HEK293 (cell line): ENCODE data around the gene WDR74.

ENCODE experiments used
- CTCF ChIA-PET: fragments of 350-600 bp; formaldehyde crosslinking; extraction: SDS; loops from one replicate; lab custom pipeline; 2021; ENCODE audit warnings: antibody characterized with exemption; lab: Yijun Ruan, JAX
- POLR2A ChIA-PET: fragments of 300-600 bp; formaldehyde crosslinking; extraction: SDS; loops from one replicate; lab custom pipeline; 2020; ENCODE audit warnings: antibody characterized with exemption, inconsistent platforms; lab: Yijun Ruan, JAX
- H3K27ac ChIP-seq: fragments of 200-500 bp; sonication (Bioruptor generic); 2 replicates; pipeline ENCODE4 v1.5.1; 2014; ENCODE audit warnings: low read depth, low read length, control low read depth, inconsistent platforms; ENCODE audit errors: extremely low read depth
- H3K36me3 ChIP-seq, 2 experiments: fragments of 200-500 bp in 1 of 2; sonication (Bioruptor generic) in 1 of 2; 1 replicate in 1 of 2; 2 replicates in 1 of 2; pipeline ENCODE4 v1.5.1; 2014 to 2017; ENCODE audit warnings: inconsistent platforms in 2 of 2, low read length in 2 of 2; ENCODE audit not compliant: control insufficient read depth in 2 of 2, insufficient read depth in 1 of 2
- H3K4me1 ChIP-seq: fragments of 200-500 bp; sonication (Bioruptor generic); 2 replicates; pipeline ENCODE4 v1.5.1; 2014; ENCODE audit warnings: mild to moderate bottlenecking, low read length, inconsistent platforms; ENCODE audit not compliant: control insufficient read depth, insufficient read depth
- H3K4me3 ChIP-seq: 2 replicates; pipeline ENCODE4 v1.5.1; 2011; ENCODE audit warnings: low read depth, mild to moderate bottlenecking, control low read depth, low read length, moderate library complexity
- H3K9me3 ChIP-seq: fragments of 200-500 bp; sonication (Bioruptor generic); 2 replicates; pipeline ENCODE4 v1.5.1; 2014; ENCODE audit warnings: low read depth, low read length, inconsistent platforms; ENCODE audit not compliant: control insufficient read depth, insufficient read depth
- SP7 ChIP-seq: fragments of 450-650 bp; formaldehyde crosslinking; IDR thresholded peaks from 2 replicates; pipeline ENCODE4 v1.5.1; 2016; ENCODE audit warnings: missing biosample characterization, missing genetic modification characterization
- TRIM28 ChIP-seq: IDR thresholded peaks from 2 replicates; pipeline ENCODE4 v1.6.1; 2011; ENCODE audit warnings: low read length, control low read depth, borderline replicate concordance
- WT1 ChIP-seq: fragments of 450-650 bp; formaldehyde crosslinking; IDR thresholded peaks from 2 replicates; pipeline ENCODE4 v1.5.1; 2016; ENCODE audit warnings: missing biosample characterization, missing genetic modification characterization
- YY1 ChIP-seq: fragments of 450-650 bp; formaldehyde crosslinking; IDR thresholded peaks from 2 replicates; pipeline ENCODE4 v1.5.1; 2018; ENCODE audit warnings: missing biosample characterization, missing genetic modification characterization
- ZFP37 ChIP-seq: fragments of 450-650 bp; formaldehyde crosslinking; IDR thresholded peaks from 2 replicates; pipeline ENCODE4 v1.5.1; 2016; ENCODE audit warnings: missing biosample characterization, missing genetic modification characterization
- ZNF10 ChIP-seq: fragments of 450-650 bp; formaldehyde crosslinking; IDR thresholded peaks from 2 replicates; pipeline ENCODE4 v1.5.1; 2017; ENCODE audit warnings: missing biosample characterization, missing genetic modification characterization
- ZNF223 ChIP-seq: fragments of 450-650 bp; formaldehyde crosslinking; IDR thresholded peaks from 2 replicates; pipeline ENCODE4 v1.5.1; 2016; ENCODE audit warnings: missing biosample characterization, missing genetic modification characterization
- ZNF23 ChIP-seq: fragments of 450-650 bp; formaldehyde crosslinking; IDR thresholded peaks from 2 replicates; pipeline ENCODE4 v1.5.1; 2016; ENCODE audit warnings: missing biosample characterization, missing genetic modification characterization, borderline replicate concordance
- ZNF311 ChIP-seq: fragments of 450-650 bp; formaldehyde crosslinking; IDR thresholded peaks from 2 replicates; pipeline ENCODE4 v1.5.1; 2017; ENCODE audit warnings: missing biosample characterization, missing genetic modification characterization, borderline replicate concordance
- ZNF335 ChIP-seq: fragments of 450-650 bp; formaldehyde crosslinking; conservative IDR thresholded peaks from 2 replicates; pipeline ENCODE4 v1.5.1; 2016; ENCODE audit warnings: missing biosample characterization, missing genetic modification characterization
- ZNF354C ChIP-seq: fragments of 450-650 bp; formaldehyde crosslinking; IDR thresholded peaks from 2 replicates; pipeline ENCODE4 v1.5.1; 2016; ENCODE audit warnings: missing biosample characterization, missing genetic modification characterization, low read depth, borderline replicate concordance
- ZNF416 ChIP-seq: fragments of 450-650 bp; formaldehyde crosslinking; IDR thresholded peaks from 2 replicates; pipeline ENCODE4 v1.5.1; 2016; ENCODE audit warnings: missing biosample characterization, missing genetic modification characterization
- ZNF426 ChIP-seq: fragments of 450-650 bp; formaldehyde crosslinking; IDR thresholded peaks from 2 replicates; pipeline ENCODE4 v1.5.1; 2017; ENCODE audit warnings: missing biosample characterization, missing genetic modification characterization, mild to moderate bottlenecking, inconsistent platforms, moderate library complexity
- ZNF433 ChIP-seq: fragments of 450-650 bp; formaldehyde crosslinking; IDR thresholded peaks from 2 replicates; pipeline ENCODE4 v1.5.1; 2016; ENCODE audit warnings: missing biosample characterization, missing genetic modification characterization, low read depth
- ZNF555 ChIP-seq: fragments of 450-650 bp; formaldehyde crosslinking; conservative IDR thresholded peaks from 2 replicates; pipeline ENCODE4 v1.5.1; 2017; ENCODE audit warnings: missing biosample characterization, mild to moderate bottlenecking, missing genetic modification characterization, inconsistent platforms
- ZNF621 ChIP-seq: fragments of 450-650 bp; formaldehyde crosslinking; IDR thresholded peaks from 2 replicates; pipeline ENCODE4 v1.5.1; 2017; ENCODE audit warnings: missing biosample characterization, missing genetic modification characterization
- ZNF629 ChIP-seq: fragments of 450-650 bp; formaldehyde crosslinking; IDR thresholded peaks from 2 replicates; pipeline ENCODE4 v1.5.1; 2017; ENCODE audit warnings: missing biosample characterization, missing genetic modification characterization
- ZNF701 ChIP-seq: fragments of 450-650 bp; formaldehyde crosslinking; IDR thresholded peaks from 2 replicates; pipeline ENCODE4 v1.5.1; 2016; ENCODE audit warnings: missing biosample characterization, missing genetic modification characterization
- ZSCAN16 ChIP-seq: fragments of 450-650 bp; formaldehyde crosslinking; IDR thresholded peaks from 2 replicates; pipeline ENCODE4 v1.5.1; 2016; ENCODE audit warnings: missing biosample characterization, missing genetic modification characterization
- ZSCAN23 ChIP-seq: fragments of 450-650 bp; formaldehyde crosslinking; IDR thresholded peaks from 2 replicates; pipeline ENCODE4 v1.5.1; 2016; ENCODE audit warnings: missing biosample characterization, missing genetic modification characterization
- TF ChIP-seq, protein P1 (sequence below): fragments of 450-650 bp; formaldehyde crosslinking; IDR thresholded peaks from 2 replicates; pipeline ENCODE4 v1.5.1; 2016; ENCODE audit warnings: missing biosample characterization, missing genetic modification characterization
- TF ChIP-seq, protein P2 (sequence below): fragments of 450-650 bp; formaldehyde crosslinking; IDR thresholded peaks from 2 replicates; pipeline ENCODE4 v1.5.1; 2016; ENCODE audit warnings: missing biosample characterization, missing genetic modification characterization
- TF ChIP-seq, protein P3 (sequence below): fragments of 450-650 bp; formaldehyde crosslinking; IDR thresholded peaks from 2 replicates; pipeline ENCODE4; 2016; ENCODE audit warnings: missing biosample characterization, missing genetic modification characterization
- TF ChIP-seq, protein P4 (sequence below): fragments of 450-650 bp; formaldehyde crosslinking; IDR thresholded peaks from 2 replicates; pipeline ENCODE4 v1.5.1; 2016; ENCODE audit warnings: missing biosample characterization, missing genetic modification characterization, low read depth
- TF ChIP-seq, protein P5 (sequence below): fragments of 450-650 bp; formaldehyde crosslinking; IDR thresholded peaks from 2 replicates; pipeline ENCODE4 v1.5.1; 2016; ENCODE audit warnings: missing biosample characterization, missing genetic modification characterization

Gene WDR74

DNA sequence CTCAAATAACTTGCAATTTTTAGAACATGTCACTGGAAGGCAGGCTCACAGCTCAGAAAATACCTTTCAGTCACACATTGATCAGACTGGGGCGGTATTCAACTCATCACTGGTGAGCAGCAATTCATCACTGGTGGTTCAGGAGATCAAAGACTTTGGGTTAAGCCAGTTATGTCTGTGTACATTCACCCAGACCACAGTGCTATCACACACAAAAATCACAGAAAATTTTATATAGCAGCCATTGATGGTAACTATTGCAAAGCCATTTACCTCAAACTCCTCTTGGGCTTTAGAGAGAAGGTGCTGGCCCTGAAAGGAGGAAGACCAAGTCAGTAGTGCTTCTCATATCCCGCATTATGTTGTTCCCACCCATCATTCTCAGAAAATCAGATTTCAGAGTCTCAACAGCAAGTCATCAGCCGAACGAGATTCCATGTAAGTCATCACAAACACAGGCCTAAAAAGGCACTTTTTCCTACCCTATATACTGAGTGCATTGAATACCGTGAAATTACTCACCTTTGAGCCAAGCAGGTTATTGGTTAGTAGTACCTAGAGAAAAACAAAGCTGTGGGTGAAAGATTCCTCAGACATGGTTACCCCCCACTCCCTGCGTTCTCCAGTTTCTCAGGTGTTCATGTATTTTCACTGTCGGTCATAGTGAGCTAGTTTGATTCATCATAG, 14.0 kb upstream of the WDR74 start:
- no peaks in the 10 kb centered on the region for H3K9me3 ChIP-seq
- ChIA-PET CTCF (interaction anchor here (0.9 to 3.9 kb wide), 3 partner anchors 31 to 67 kb away, joined by 3 to 24 read pairs (median 4); partner anchors contain the start of gene TMEM179B), POLR2A (interaction anchor here (0.5 to 5.5 kb wide), 18 partner anchors 10 to 188 kb away, joined by 3 to 182 read pairs (median 4); partner anchors contain the start of genes C11orf98, CSKMT, NXF1 and SLC3A2)
- peak overlapping the region; percentile 88 for H3K4me3 ChIP-seq
- H3K27ac ChIP-seq = peak overlapping the region; percentile 4; the same call in 1 of the 2 replicates
- H3K4me1 ChIP-seq = no peaks in the 10 kb centered on the region
- H3K36me3 ChIP-seq = peaks cover 3 to 42% of the 10 kb centered on the region in 2 experiments; a peak in 1 of 3 replicates
- TF ChIP-seq ZNF433 (tag by site-specific recombination) = no peak
- TF ChIP-seq ZNF23 (tag by site-specific recombination) = no peak
- no peak for TF ChIP-seq ZNF629 (tag by site-specific recombination)
- TF ChIP-seq, protein P1, sequence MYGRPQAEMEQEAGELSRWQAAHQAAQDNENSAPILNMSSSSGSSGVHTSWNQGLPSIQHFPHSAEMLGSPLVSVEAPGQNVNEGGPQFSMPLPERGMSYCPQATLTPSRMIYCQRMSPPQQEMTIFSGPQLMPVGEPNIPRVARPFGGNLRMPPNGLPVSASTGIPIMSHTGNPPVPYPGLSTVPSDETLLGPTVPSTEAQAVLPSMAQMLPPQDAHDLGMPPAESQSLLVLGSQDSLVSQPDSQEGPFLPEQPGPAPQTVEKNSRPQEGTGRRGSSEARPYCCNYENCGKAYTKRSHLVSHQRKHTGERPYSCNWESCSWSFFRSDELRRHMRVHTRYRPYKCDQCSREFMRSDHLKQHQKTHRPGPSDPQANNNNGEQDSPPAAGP (tag by site-specific recombination) = no peak
- TF ChIP-seq, protein P2, sequence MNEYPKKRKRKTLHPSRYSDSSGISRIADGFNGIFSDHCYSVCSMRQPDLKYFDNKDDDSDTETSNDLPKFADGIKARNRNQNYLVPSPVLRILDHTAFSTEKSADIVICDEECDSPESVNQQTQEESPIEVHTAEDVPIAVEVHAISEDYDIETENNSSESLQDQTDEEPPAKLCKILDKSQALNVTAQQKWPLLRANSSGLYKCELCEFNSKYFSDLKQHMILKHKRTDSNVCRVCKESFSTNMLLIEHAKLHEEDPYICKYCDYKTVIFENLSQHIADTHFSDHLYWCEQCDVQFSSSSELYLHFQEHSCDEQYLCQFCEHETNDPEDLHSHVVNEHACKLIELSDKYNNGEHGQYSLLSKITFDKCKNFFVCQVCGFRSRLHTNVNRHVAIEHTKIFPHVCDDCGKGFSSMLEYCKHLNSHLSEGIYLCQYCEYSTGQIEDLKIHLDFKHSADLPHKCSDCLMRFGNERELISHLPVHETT (tag by site-specific recombination) = no peak
- TF ChIP-seq ZNF311 (tag by site-specific recombination) = no peak
- TF ChIP-seq ZNF701 (tag by site-specific recombination) = no peak
- TF ChIP-seq, protein P3, sequence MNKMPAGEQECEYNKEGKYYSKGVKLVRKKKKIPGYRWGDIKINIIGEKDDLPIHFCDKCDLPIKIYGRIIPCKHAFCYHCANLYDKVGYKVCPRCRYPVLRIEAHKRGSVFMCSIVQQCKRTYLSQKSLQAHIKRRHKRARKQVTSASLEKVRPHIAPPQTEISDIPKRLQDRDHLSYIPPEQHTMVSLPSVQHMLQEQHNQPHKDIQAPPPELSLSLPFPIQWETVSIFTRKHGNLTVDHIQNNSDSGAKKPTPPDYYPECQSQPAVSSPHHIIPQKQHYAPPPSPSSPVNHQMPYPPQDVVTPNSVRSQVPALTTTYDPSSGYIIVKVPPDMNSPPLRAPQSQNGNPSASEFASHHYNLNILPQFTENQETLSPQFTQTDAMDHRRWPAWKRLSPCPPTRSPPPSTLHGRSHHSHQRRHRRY (tag by site-specific recombination) = no peak
- no peak for TF ChIP-seq WT1 (tag by site-specific recombination)
- TF ChIP-seq YY1 (tag by site-specific recombination) = no peak
- no peak for TF ChIP-seq ZNF426 (tag by site-specific recombination)
- no peak for TF ChIP-seq ZNF10 (tag by site-specific recombination)
- no peak for TF ChIP-seq ZNF335
- no peak for TF ChIP-seq ZNF621
- no peak for TF ChIP-seq ZNF354C
- no peak for TF ChIP-seq SP7 (tag by site-specific recombination)

DNA sequence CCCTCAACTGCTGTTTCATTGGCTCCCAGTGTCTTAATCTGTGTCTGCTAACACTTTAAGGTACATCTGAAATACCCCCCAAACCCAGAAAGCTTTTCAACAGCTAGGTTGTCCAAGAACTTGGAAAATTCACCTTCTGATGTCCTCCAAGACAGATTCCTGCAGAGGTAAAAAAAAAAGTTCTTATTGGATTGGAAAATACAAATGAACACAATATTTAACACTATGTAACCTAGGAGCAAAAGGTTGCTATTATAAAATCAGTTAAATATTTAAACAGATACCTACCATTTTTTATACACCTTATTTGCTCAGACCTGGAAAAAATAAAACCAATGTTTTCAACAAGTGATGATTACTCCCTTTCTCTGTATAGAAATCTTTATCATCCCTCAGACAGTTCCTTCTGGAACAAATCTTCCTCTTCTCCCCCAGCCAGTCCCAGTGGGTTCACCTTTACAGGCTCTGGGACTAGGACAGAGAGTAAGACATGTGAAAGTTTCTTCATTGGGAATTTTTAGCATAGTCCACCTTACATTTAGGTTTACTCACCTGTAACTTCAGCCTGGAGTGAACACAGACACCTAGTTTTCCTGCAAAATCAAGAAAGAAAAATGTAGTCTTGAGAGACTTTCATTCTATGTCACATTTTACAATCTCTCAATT, 13.3 kb upstream of the WDR74 start:
- no peak overlapping the region for H3K4me3 ChIP-seq
- peaks cover 3 to 42% of the 10 kb centered on the region in 2 experiments; a peak in 1 of 3 replicates for H3K36me3 ChIP-seq
- ChIA-PET POLR2A (interaction anchor here (0.5 to 4.0 kb wide), 9 partner anchors 10 to 261 kb away, joined by 3 to 96 read pairs (median 4); partner anchors contain the start of genes MTA2, SLC3A2, TMEM179B and TUT1), CTCF (no interaction called here)
- no peaks in the 10 kb centered on the region for H3K4me1 ChIP-seq
- H3K9me3 ChIP-seq = no peaks in the 10 kb centered on the region
- H3K27ac ChIP-seq = no peak overlapping the region
- TF ChIP-seq ZFP37 (tag by site-specific recombination) (no peak), TRIM28 (no peak), ZSCAN23 (tag by site-specific recombination) (no peak), ZSCAN16 (no peak), ZNF416 (tag by site-specific recombination) (no peak), ZNF555 (no peak), ZNF223 (no peak)
- TF ChIP-seq, protein P4, sequence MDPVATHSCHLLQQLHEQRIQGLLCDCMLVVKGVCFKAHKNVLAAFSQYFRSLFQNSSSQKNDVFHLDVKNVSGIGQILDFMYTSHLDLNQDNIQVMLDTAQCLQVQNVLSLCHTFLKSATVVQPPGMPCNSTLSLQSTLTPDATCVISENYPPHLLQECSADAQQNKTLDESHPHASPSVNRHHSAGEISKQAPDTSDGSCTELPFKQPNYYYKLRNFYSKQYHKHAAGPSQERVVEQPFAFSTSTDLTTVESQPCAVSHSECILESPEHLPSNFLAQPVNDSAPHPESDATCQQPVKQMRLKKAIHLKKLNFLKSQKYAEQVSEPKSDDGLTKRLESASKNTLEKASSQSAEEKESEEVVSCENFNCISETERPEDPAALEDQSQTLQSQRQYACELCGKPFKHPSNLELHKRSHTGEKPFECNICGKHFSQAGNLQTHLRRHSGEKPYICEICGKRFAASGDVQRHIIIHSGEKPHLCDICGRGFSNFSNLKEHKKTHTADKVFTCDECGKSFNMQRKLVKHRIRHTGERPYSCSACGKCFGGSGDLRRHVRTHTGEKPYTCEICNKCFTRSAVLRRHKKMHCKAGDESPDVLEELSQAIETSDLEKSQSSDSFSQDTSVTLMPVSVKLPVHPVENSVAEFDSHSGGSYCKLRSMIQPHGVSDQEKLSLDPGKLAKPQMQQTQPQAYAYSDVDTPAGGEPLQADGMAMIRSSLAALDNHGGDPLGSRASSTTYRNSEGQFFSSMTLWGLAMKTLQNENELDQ (tag by site-specific recombination) = no peak
- TF ChIP-seq, protein P5, sequence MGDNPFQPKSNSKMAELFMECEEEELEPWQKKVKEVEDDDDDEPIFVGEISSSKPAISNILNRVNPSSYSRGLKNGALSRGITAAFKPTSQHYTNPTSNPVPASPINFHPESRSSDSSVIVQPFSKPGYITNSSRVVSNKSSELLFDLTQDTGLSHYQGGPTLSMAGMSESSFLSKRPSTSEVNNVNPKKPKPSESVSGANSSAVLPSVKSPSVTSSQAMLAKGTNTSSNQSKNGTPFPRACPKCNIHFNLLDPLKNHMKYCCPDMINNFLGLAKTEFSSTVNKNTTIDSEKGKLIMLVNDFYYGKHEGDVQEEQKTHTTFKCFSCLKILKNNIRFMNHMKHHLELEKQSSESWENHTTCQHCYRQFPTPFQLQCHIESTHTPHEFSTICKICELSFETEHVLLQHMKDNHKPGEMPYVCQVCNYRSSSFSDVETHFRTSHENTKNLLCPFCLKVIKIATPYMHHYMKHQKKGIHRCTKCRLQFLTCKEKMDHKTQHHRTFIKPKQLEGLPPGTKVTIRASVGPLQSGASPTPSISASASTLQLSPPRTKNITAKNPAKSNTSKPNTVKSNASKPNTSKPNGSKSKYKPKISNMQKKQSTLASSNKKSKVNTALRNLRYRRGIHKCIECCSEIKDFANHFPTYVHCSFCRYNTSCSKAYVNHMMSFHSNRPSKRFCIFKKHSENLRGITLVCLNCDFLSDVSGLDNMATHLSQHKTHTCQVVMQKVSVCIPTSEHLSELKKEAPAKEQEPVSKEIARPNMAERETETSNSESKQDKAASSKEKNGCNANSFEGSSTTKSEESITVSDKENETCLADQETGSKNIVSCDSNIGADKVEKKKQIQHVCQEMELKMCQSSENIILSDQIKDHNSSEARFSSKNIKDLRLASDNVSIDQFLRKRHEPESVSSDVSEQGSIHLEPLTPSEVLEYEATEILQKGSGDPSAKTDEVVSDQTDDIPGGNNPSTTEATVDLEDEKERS = no peak
